NCI-H2171 treated with DMSO at 0.1 percent for 48 hours (cell line): ENCODE data around the gene CACNG1.

Experiments used
- DNase-seq: peaks from one replicate; lab custom pipeline; 2025; lab: John Stamatoyannopoulos, UW

The CACNG1 gene, protein sequence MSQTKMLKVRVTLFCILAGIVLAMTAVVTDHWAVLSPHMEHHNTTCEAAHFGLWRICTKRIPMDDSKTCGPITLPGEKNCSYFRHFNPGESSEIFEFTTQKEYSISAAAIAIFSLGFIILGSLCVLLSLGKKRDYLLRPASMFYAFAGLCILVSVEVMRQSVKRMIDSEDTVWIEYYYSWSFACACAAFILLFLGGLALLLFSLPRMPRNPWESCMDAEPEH

DNA sequence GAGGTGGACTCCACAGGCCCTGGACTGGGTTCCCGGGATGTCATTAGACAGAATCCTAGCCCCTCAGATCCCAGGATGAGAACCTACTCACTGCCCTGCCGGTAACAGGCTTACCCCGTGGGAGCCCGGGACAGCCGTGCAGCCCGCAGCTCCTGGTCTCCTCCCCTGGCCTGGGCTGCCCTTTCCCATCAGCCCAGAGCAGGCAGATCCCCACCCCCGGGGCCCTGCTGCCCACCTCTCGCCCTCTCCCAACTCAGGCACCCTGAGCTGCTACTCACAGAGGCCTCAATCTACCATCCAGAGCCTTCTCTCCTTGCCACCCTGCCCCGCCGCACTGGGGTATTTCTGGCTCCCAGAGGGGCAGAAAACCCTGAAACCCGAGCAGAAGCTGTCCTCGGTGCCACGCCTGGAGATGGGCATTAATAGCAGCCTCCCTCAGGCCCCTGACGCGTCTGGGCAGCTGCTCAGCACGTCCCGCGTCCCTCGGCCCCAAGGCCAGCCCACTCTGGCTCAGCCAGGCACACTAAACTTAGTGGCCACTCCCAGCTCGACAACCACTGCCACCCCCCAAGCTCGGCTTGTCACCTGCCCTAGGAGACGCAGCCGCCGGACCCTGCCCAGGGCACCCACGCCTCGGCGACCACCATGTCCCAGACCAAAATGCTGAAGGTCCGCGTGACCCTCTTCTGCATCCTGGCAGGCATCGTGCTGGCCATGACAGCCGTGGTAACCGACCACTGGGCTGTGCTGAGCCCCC lies at the start of gene CACNG1:
Gene CACNG1 (plus strand): TSS at position 539 of the 757 bp plus-strand sequence. CDS start 107 bp downstream, at position 646.
- DNase-seq: no peak

DNA sequence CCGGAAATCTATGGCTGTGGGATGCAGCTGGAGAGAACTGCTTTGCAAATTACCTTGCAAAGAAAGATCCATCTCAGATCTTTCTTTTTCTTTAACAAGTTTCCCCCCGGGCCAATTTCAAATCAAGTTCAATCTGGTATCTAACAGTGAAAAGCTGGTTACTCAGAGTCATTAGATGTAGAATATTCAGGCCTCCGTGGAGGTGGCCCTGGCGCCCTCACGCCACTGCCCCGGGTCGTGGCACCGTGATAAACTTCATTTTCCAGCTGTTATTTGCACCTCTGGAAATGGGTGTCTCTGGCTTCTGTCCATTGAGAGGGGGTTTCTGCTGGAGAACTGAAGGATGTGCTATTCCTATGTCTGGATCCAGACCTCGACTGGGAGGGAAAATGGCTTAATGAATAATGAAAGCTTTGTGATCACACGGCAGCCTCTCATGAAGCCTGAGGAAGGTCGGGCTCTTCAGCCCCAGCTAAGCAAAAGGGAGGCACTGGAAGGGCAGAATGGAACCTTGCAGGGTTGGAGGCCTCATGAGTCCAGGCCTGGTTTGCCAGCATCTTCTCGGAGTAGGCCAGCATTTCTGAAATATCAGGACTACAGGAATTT lies 49.3 kb upstream of the CACNG1 start:
- no peak for DNase-seq

DNA sequence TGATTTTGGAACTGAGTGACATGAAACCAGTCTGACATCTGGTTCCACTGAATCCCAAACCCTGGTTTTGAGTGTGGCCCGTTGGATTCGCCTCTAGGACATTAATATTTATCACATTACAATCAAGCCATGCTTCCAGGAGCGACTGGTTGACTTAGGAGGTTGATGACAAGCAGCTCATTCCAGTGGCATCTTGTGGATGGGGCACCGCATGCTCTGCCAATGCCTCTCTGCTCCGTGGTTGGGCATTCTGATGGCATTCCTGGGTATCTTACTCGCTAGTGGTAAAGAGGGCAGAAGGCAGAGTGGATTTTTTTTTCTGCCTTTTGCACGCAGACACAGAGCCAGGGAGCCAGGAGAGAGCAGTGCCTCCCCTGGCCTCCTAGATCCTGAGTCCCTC lies 48.4 kb upstream of the CACNG1 start:
- DNase-seq: no peak

DNA sequence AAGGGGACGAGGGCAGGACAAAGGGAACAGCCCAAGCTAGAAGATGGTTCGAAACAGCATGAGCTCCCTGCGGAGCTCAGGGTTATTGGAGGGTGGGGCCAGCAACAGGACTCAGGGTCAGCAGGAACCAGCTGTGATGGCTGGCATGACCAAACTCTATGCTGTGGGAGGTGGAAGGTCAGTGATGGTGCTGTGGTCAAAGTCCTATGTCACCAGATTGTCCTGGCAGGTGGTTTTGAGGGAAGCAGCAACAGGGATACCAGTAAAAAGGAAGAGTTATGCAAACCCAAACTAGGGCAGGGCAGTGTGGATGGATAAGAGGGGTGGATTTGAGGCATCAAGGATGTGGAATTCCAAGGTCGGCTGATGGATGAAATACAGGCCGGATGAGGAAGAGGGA lies 47.4 kb upstream of the CACNG1 start:
- no peak for DNase-seq

DNA sequence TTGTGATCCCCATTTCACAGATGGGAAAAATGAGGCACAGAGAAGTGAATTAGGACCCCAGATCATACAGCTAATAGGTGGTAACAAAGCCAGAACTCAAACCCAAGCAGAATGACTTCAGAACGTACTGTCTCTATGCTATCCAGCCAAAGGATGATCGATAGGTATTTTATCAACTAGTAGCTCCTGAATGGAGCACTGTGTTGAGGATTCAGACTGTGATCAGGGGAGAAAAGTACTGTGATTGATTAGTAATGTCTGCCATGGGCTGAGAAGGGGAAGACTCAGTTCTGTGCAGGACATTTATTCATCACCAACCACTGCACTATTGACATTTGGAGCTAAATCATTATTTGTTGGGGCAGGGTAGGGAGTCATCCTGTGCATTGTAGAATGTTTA lies 41.1 kb upstream of the CACNG1 start:
- no peak for DNase-seq

DNA sequence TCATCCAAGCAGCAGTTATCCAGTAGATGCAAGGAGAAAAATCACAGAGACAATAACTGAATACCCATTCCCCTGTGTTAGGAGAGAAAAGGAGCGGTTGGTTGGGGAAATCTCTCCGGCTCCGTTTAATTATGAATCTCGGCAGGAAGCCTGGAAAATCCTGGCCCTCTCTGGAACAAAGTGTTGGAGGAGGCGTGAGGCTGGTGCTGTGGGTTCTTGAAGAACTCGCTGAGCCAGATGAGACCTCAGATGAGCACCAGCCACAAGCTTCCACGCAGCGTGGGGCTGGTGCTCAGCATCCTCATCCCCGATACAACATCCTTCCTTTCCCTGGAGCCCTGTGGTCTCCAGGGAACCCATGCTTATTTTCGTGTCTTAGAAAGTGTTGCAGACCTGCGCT lies 40.2 kb upstream of the CACNG1 start:
- DNase-seq: no peak

DNA sequence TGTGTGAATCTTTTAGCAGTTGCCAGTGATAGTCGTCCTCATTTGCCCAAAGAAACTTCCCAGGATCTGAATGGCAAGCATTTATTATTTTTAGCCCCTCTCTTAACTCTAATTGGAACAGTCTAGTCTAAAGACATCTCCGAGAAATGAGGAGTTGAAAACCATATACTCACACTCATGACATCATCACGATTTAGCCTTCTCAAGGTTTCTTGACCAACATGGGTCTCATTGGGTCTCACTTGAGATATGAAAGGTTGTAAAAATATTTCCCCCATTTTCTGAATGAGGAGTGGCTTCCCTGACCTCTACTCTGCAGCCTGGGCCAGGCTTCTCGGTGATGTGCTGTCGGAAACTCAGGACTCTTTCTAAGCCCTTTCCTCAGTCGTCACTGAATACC lies 37.1 kb upstream of the CACNG1 start:
- DNase-seq: no peak

DNA sequence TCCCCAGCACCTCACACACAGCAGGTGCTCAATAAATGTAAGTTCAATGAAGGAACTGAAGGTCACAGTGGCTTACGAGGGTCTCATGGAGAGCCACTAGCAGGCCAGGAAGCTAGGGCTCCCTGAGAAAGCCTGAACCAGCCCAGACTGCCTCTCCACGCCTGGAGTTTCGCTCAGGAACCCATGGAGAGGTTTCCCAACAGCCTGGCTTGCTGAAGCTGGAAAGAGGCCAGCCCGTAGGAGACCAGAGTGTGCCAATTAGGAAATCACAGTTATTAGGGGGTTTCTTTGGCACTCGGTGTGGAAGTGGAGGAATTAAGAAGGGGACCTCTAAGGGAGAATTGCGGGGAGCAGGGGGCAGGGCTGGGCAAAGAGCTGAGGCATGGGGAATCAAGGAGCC lies 36.3 kb upstream of the CACNG1 start:
- DNase-seq: no peak

DNA sequence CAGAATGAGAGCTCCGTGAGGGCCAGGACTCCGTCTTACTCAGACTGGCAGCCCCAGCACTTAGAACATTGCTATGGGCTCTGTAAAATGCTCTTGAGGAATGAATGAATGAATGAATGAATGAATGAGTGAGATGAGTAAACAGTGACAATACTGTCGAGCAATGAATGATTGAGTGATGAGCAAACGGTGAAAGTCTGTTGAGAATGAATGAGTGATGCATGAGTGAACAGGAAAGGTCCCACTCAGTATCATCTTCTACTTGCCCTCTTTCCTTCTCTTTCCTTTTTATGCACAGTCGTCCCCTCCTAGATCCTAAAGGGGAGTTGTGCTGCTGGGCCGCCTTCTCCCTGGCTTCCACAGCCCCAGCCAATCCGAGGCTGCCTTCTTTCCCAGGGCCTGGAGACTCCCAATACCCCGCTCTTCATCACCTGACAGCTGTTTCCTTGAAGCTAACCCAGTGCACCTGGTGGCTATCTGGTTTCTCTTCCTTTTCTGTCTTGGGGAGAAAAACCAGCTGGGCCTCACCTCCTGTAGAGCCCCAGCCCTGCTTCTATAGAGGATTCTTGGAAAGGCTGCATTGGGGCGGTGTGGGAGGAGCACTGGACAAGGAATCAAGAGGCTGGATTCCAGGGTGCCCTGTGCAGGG lies 32.7 kb upstream of the CACNG1 start:
- peak; percentile 69 for DNase-seq

DNA sequence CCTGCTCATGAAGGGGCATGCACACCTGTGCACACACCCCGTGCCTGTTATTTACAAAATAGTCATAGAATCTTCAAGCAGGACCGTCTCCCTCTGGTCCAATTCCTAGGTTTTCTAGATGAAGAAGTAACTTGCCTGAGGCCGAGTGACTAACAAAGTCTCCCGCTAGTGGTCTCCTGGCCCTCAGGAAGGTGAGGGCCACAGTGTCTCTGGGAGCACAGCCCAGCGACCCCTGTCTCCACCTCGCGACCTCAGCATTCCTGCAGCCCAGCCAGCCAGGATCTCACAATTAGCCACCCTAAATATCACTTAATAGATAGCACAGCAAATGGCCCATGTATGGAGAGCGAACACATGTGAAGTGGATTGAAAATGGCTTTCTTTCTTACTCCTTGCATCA lies 30.5 kb upstream of the CACNG1 start:
- DNase-seq: no peak

DNA sequence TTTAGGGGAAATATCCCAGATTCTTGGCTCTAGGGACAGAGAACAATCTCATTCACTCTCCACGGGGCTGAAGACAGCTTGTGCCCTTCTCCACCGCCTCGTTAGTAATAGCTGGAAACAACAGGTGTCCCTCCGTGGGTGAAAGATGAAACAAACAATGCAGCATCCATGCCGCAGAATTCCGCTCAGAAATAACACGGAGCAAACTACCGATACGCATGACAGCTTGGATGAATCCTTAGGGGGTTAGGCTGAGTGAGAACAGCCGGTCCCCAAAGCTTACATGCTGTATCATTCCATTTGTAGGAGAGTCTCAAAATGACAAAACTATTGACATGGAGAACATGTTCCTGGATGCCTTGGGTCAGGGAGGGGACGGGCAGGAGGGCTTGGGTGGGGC lies 29.4 kb upstream of the CACNG1 start:
- peak; percentile 75 for DNase-seq

DNA sequence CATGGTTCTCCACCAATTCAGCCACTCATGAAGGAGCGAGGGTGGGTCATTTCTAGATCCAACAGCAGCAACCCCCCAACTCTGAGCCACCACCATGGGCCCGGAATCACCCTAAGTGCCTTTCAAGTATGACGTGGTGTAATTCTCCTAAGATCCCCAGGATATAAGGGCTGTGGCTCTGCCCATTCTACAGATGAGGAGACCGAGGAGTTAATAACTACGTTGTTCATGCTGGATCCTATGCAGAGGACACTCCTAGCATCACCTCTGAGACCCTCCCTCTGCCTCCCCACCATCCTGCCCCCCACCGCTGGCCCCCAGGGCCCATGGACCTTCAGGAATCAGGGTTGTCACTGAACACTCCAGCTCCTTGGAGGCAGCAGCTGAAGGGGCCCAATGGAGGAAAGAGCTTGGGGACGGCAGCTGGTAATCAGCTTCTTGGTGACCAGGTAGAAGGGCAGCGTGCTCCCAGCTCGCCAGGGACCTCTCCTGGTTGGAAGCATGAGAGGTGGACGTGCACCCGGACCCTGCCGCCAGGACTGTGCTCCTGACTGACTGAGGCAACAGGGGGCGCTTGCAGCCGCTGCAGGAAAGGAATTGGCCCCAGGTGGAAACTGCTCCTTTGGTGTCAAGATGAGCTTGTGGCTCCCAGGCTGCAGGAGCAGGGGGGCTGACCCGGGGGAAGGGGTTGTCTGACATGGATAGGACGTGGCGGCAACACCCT lies 28.2 kb upstream of the CACNG1 start:
- no peak for DNase-seq

DNA sequence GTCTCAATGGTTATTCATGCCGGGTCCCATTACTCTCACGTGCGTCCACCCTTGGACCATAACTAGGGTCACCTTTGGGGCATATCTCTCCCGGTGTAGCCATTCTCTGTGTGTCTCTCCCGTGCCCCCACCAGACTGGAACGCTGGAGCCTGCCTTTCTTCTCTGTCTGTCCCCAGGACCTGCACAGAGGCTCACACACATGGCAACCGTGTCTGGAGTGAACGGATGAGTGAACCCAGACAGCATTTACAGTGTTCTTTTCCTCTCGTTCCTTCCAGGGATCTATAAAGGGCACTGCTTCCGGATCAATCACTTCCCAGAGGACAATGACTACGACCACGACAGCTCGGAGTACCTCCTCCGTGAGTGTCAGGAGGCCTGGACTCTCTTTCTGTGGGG lies 26.4 kb upstream of the CACNG1 start:
- DNase-seq: no peak

DNA sequence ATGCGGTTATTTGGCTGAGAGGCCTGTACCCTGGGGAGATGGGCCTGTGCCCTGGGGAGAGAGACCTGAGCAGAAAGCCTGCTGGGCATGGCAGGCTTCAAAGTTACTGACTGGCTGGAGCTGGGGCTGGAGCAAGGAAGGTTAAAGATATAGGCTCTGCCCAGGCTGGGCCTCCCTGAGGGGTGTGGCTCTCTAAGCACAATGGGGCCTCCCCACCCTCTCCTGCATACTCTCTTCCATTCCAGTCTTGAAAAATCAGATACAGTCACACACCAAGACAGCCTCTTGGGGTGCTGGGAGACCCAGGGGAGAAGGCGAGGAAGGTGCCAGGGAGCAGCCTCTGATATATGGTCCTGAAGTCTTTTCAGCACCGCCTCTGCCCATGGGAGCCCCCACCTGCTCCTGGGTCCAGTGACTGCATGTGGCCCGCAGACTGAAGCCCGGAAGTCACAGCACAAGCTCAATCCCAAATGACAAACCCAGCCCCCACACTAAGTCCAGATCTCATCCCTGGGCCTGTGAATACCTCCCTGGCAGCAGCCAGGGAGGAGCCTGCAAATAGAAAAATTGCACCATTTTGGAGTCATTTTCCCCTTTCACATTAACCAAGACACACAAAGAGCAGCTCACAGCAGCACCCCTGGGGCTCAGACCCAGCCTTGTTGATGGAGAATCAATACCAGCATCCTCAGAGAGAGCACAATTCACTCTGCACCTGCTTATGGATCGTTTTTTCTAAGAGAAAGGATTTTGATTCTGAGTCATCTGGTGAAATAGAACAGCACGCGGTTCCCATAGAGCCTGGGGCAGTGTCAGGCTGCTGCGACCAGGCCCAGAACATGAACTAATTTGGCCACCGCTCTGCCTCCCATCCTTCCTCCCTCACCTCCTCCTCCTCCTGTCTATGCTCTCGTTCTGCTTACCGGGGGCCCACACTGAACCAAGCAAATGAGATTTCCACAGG lies 25.6 kb upstream of the CACNG1 start:
- DNase-seq: no peak

DNA sequence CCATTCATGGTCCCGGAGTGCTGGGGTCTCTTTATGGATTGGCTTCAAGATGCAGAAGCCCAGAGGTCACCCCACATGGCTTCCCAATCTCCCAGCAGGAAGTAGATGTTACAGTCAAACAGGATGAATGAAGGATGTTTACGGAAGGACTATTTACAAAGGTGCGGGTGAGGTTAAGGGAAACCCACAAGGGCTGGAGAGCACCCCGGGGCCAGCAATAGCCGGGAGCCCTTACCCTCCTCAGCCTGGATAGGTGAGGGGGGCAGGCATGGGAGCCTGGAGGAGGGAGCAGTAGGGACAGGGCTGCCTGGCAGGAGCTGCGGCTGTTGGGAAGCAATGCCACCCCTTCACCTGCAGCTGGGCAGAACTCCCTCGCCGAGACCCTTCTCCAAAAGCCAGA lies 24.5 kb upstream of the CACNG1 start:
- DNase-seq: no peak

DNA sequence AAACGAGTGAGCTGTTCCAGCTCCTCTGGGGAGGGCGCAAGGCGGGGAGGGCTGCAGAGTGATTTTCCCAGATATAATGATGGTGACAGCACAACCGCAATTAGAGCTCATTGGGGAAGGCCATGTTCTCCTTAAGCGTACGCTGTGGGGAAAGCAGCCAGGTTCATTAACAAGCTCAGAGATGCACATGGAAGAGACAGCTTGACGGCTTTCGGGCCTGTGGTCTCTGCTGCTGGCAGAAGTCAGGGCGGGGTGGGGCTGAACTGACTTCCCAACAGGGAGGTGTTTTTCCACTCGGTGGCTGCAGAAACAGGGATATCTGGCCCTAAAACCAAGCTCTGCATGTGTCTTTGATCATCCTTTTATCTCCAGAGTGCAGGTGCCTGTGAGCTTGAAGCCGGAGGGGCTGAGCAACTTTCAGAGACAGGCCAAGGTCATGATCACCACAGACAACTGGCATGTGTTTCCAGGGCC lies 24.0 kb upstream of the CACNG1 start:
- no peak for DNase-seq

DNA sequence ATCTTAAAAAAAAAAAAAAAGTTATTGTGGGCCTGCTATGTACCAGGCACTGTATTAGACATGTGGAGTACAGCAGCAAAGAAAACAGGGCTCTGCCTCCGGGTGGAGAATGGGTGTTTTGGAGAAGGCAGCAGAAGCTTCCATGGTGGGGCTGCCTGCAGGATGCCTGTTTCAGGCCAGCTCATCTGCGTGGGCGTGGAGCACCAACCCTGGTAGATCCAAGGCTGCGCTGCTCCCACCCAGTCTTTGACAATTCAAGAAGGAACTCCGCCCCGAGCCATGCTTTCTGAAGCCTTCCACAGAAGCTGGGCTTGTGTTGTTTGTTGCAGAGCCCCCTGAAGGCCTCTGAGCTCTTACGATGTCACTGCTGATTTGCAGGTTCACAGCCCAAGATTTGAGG lies 23.2 kb upstream of the CACNG1 start:
- no peak for DNase-seq

DNA sequence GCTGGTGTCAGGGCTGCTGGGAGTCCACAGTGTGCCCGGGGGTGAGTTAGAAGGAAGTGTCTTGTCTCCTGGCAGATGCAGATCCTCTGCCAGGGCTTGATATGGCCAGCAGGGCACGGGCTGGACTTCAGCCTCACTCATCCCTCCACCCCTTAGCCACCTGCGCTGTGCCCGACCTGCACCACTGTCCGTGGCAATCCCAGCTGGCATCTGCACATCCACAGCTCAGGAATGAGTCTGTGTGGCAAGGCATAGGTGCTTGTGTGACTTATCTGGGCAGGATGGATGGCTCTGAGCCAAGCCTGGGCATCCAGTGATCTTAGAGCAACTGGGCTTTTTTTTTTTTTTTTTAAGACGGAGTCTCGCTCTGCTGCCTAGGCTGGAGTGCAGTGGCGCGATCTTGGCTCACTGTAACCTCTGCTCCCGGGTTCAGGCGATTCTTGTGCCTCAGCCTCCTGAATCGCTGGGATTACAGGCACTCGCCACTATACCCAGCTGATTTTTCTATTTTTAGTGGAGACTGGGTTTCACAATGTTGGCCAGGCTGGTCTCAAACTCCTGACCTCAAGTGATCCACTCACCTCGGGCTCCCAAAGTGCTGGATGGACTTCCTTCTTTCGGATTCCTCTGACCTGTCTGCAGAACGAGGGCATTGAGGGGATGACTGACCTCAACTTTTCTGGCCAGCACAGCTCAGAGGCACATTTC lies 22.5 kb upstream of the CACNG1 start:
- no peak for DNase-seq

DNA sequence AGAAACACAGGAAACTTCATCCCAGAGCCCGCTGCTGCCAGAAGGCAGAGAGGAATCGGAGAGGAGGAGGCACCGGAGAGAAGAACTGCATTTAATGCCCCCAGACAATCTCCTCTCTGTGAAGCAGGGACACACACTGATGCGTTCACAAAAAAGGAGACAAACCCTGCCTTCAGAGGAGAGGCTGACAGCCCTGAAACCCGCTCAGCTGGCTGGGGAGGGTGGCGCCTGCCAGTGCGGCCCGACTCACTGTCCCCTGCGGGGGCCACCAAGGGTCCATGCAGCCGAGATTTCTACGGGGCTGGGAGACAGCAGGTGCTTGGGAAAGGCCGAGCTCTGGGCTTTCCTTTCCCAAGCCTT lies 21.9 kb upstream of the CACNG1 start:
- no peak for DNase-seq

DNA sequence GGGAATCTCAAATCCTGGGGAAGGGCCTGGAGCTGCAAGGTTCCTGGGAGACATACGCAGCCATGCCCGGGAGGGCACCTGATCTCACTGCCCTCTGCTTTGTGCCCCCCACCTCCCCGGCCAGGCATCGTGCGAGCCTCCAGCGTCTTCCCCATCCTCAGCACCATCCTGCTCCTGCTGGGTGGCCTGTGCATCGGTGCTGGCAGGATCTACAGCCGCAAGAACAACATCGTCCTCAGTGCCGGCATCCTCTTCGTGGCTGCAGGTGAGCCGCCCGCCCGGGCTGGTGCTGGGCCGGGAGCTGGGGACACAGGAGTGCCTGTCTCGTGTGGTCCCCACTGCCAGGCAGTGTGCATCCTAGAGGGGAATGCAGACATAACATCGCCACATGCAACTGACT lies 19.6 kb upstream of the CACNG1 start:
- no peak for DNase-seq
